DND-41 (cell line): ENCODE measurements around the gene GALNT18.

Experiments
- EZH2 ChIP-seq: IDR thresholded peaks from 3 replicates; pipeline ENCODE4 v1.6.1; 2012; ENCODE audit warnings: borderline replicate concordance, low read depth, mild to moderate bottlenecking, moderate library complexity, low read length, inconsistent platforms; ENCODE audit not compliant: severe bottlenecking
- TF ChIP-seq, protein P1 (sequence below): IDR thresholded peaks from 2 replicates; pipeline ENCODE4 v1.5.1; 2012; ENCODE audit warnings: borderline replicate concordance, low read length, moderate library complexity, mild to moderate bottlenecking; ENCODE audit not compliant: poor library complexity, severe bottlenecking; ENCODE audit errors: extremely low read depth

DNA sequence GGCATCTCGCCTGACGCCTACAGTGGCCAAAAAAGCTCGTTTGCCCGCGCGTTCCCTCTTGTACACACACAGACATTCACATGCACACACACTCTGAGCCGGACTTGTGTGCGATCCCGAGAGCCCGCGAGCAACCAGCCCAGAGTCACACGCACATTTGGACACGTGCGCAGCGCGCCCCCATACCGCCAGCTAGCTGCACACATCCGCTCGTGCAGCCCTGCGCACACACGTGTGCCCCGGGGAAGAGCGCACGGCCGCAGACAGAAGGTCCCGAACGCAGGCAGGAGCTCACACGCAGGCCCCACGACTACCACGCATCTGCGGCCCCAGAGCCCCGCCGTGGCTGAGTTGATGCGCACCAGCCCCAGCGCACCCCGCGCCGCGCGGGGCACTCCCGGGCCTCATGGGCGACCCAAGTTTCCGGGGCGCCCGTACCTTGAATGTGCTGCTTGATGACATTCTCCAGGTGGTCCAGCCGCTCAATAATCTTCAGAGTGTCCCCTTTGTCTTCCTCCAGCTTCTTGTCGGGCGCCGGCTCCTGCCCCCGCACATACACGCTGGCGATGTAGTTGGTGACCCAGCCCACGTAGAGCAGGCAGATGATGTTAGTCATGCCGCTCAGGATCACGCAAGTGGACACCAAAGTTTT, 758 bp downstream of the GALNT18 start:
- TF ChIP-seq, protein P1, sequence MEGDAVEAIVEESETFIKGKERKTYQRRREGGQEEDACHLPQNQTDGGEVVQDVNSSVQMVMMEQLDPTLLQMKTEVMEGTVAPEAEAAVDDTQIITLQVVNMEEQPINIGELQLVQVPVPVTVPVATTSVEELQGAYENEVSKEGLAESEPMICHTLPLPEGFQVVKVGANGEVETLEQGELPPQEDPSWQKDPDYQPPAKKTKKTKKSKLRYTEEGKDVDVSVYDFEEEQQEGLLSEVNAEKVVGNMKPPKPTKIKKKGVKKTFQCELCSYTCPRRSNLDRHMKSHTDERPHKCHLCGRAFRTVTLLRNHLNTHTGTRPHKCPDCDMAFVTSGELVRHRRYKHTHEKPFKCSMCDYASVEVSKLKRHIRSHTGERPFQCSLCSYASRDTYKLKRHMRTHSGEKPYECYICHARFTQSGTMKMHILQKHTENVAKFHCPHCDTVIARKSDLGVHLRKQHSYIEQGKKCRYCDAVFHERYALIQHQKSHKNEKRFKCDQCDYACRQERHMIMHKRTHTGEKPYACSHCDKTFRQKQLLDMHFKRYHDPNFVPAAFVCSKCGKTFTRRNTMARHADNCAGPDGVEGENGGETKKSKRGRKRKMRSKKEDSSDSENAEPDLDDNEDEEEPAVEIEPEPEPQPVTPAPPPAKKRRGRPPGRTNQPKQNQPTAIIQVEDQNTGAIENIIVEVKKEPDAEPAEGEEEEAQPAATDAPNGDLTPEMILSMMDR, result no peak
- TF ChIP-seq EZH2, result no peak
